Fibroblast of lung (primary cell): Measurements from ENCODE around the gene C10orf71.

Source experiments
- CTCF ChIP-seq, 2 donors: IDR thresholded peaks in 1 of 2; conservative IDR thresholded peaks in 1 of 2; 1 replicate in 1 of 2; 2 replicates in 1 of 2; pipeline ENCODE4 v1.5.1; 2011 to 2012; ENCODE audit warnings: low read length in 2 of 2, control low read depth in 1 of 2, inconsistent platforms in 1 of 2, low read depth in 1 of 2, mild to moderate bottlenecking in 1 of 2
- EZH2 ChIP-seq: IDR thresholded peaks from 2 replicates; pipeline ENCODE4 v1.5.1; 2012; ENCODE audit warnings: low read length, control low read depth, mild to moderate bottlenecking; ENCODE audit errors: missing control alignments

DNA sequence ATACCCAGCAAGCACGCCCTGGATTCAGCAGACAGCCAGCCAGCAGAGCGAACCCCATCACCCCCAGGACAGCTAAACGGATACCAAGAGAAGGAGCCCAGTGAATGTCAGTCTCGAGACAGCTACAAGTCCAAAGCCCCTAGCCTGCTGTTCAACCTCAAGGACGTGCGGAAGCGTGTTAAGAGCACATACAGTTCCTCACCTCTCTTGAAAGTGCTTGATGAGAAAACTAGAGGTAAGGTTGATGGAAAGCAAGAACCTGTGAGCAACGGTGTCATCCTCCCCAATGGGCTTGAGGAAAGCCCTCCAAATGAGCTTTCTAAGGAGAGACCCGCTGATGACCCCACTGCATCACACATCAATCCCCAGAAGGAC, 24.9 kb downstream of the C10orf71 start:
- no peak for TF ChIP-seq CTCF (conservative IDR thresholded peaks at IDR 0.05 in 1 of 2, IDR thresholded peaks at IDR 0.05 in 1 of 2; ENCODE audit: low read depth in 1 of 2, low read length in 2 of 2)
- TF ChIP-seq EZH2: no peak
